GM18858 (cell line): ENCODE data around the gene NDOR1.

Experiments
- ATAC-seq: cut with Tn5 transposase; IDR thresholded peaks from one replicate; pipeline ENCODE4 v1.9.1; 2021; ENCODE audit not compliant: unreplicated experiment

NDOR1 gene

DNA sequence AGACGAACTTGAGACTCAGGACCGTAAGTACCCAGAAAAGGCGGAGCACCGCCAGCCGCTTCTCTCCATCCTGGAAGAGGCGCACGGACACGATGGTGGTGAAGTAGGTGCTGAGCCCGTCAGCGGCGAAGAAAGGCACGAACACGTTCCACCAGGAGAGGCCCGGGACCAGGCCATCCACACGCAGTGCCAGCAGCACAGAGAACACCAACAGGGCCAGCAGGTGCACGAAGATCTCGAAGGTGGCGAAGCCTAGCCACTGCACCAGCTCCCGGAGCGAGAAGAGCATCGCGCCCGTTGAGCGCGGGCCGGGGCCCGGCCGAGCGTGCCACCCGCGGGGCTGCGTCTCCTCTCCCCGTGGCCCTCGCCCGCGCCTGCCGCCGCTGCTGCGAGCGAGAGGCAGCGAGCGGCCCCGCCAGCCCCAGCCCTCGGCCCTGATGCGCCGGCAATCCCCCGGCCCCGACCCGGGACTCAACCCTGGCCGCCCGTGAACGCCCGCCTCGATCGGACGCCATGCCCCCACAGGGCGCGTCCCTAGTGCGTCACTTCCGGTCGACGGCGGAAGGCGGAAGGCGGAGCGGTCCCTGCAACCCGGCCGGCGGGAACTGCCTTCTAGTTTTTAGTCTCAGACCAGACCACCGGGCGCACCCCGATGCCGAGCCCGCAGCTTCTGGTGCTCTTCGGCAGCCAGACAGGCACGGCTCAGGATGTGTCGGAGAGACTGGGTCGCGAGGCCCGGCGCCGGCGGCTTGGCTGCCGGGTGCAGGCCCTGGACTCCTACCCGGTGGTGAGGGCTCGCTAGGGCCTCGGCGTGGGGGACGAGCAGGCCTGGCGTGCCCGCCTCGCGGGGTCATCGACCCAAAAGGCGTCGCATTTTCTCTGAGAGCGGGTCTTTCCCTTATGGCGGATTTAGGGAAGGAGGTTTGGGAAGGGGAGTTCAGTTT is at the start of gene NDOR1, which contains the start of gene TMEM203:
NDOR1 (plus strand) TSS at position 575 of the 944 bp plus-strand sequence; CDS start at position 653, 78 bp downstream.
TMEM203 (minus strand) TSS at position 523 of the 944 bp plus-strand sequence; CDS start at position 289, 234 bp downstream.
- ATAC-seq = no peak

- ATAC-seq = no peak
Measured at GRCh38 chr9:137156567-137157375, 48.7 kb upstream of the NDOR1 start.

GRCh38 chr9:137157618-137158415 is 47.7 kb upstream of the NDOR1 start:
- ATAC-seq = no peak

DNA sequence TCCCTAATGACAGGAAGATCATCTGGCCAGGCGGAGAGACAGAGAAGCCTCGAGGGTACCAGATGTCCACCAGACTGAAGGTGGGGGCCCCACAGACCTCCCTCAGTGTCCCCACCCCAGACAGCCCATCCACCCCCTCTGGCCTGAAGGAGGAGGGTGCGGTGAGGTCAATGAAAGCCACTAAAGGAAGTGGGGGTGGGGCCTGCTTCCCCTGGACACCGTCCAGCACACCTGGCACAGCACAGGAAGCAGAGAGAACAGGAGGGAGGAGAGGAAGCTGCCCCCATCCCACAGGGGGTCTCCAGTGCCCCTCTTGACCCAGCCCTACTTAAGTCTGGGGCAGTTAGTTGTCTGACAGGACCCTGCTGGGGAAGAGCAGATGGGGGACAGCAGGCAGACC is 46.9 kb upstream of the NDOR1 start:
- ATAC-seq = no peak

- no peak for ATAC-seq
Measured at GRCh38 chr9:137159105-137160053, 46.1 kb upstream of the NDOR1 start.

DNA sequence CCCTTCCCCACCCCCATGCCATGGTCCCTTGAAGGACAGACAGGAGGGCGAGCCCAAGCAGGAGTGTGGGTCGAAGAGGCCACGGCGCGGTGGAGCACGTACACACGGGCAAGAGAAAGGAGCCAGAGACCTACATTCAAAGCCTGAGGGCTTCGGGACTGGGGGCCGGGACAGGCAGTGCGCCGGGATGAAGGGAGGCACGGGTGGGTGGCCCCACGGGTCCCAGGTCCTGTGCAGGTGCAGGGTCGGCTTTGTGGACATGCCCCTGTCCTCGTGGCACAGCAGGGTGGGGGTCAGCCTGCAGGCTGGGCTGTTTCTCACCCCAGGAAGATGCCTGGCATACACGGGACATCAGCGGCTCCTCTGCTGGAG is 45.5 kb upstream of the NDOR1 start:
- ATAC-seq = no peak

GRCh38 chr9:137160716-137161557 is 44.6 kb upstream of the NDOR1 start:
- no peak for ATAC-seq

DNA sequence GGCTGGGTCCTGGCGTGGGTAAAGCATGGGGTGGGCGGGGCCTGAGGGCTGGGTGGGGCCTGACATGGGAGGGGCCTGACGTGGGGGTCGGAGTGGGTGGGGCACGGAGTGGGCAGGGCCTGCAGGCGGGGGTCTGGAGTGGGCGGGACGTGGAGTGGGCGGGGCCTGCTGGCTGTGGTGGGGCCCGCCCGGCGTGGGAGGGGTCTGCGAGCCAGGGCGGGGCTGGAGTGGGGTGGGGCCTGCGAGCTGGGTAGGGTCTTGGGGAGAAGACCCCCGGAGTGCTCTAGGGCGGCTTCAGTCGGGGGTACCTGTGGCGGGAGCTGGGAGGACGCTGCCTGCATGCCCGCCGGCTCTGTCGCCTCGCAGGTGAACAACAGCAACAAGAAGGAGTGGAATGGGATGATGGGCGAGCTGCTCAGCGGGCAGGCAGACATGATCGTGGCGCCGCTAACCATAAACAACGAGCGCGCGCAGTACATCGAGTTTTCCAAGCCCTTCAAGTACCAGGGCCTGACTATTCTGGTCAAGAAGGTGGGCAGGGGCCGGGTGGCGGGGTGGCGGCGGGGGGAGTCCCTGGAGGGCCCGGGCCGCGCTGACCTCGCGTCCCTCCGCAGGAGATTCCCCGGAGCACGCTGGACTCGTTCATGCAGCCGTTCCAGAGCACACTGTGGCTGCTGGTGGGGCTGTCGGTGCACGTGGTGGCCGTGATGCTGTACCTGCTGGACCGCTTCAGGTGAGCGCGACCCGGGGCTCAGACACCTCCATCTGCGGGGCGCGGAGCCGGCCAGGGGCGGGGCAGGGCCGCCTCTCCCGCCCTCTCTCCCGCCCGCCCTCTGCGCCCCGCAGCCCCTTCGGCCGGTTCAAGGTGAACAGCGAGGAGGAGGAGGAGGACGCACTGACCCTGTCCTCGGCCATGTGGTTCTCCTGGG is 43.7 kb upstream of the NDOR1 start:
- no peak for ATAC-seq

DNA sequence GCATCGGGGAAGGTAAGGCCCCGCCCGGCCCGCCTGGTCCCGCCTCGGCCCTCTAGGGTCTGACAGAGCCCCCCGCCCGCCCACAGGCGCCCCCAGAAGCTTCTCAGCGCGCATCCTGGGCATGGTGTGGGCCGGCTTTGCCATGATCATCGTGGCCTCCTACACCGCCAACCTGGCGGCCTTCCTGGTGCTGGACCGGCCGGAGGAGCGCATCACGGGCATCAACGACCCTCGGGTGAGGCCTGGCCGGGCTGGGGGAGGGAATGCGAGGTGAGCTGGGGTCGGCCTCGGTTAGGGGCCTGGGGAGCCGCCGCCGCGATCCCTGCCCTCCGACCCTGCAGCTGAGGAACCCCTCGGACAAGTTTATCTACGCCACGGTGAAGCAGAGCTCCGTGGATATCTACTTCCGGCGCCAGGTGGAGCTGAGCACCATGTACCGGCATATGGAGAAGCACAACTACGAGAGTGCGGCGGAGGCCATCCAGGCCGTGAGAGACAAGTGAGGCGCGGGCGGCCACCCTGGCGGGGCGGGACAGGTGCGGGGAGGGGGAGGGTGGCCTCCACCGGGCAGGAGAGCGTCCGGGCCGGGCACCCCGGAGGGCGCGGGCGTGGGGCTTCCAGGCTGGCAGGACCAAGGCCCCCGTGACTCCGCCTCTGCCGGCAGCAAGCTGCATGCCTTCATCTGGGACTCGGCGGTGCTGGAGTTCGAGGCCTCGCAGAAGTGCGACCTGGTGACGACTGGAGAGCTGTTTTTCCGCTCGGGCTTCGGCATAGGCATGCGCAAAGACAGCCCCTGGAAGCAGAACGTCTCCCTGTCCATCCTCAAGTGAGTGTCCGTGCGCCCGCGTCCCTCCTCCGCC is 42.8 kb upstream of the NDOR1 start:
- no peak for ATAC-seq

DNA sequence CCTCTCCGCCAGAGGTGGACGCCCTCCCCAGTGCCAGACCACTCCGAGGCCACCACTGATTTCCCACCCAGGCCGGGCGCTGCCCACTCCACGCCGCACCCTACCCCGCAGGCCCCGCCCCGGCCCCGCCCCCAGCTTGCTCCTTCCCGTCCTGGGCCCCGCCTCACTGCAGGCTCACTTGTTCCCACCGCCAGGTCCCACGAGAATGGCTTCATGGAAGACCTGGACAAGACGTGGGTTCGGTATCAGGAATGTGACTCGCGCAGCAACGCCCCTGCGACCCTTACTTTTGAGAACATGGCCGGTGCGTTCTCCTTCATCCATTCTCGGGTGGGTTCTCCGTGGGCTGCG is 42.2 kb upstream of the NDOR1 start:
- no peak for ATAC-seq

DNA sequence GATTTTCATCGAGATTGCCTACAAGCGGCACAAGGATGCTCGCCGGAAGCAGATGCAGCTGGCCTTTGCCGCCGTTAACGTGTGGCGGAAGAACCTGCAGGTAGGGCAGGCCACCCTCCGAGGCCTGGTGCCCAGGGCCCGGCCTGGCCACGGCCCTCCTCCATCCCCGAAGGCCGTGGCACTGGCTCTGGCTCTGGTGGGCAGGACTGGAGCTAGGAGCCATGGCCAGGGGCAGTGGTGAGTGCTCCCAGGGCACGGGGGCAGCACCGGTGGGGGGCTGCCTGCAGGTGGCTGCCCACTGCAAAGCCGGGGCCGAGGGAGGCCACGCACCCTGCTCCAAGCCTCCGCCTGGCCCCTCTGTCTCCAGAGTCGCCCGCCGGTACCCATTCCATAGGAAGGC is 41.7 kb upstream of the NDOR1 start:
- ATAC-seq = no peak

GRCh38 chr9:137164370-137165249 is 40.9 kb upstream of the NDOR1 start:
- no peak for ATAC-seq

DNA sequence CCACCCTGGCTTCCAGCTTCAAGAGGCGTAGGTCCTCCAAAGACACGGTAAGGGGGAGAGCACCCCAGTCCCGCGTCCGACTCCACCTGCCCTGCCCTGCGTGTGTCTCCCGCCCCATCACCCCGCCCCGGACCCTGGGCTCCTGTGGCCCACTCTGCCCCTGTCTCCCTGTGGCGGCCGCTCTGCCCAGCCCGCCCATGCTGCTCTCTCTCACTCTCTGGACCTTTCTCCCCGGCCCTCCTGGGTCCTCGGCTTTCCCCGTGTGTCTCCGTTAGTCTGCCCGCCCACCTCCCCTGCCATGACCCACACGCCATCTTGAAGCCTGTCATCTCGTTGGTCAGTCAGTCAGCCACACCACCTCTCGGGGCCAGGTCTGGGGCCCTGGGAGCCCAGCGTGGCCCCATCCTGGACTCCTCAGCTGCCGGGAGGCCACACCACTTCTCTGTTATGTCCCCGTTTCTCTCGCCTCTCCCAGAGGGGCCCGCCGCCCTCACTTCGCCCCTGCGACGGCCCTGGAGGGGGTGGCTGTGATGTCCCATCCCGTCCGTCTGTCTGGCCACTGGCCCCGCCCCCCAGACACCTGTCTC is 40.2 kb upstream of the NDOR1 start:
- ATAC-seq = no peak

DNA sequence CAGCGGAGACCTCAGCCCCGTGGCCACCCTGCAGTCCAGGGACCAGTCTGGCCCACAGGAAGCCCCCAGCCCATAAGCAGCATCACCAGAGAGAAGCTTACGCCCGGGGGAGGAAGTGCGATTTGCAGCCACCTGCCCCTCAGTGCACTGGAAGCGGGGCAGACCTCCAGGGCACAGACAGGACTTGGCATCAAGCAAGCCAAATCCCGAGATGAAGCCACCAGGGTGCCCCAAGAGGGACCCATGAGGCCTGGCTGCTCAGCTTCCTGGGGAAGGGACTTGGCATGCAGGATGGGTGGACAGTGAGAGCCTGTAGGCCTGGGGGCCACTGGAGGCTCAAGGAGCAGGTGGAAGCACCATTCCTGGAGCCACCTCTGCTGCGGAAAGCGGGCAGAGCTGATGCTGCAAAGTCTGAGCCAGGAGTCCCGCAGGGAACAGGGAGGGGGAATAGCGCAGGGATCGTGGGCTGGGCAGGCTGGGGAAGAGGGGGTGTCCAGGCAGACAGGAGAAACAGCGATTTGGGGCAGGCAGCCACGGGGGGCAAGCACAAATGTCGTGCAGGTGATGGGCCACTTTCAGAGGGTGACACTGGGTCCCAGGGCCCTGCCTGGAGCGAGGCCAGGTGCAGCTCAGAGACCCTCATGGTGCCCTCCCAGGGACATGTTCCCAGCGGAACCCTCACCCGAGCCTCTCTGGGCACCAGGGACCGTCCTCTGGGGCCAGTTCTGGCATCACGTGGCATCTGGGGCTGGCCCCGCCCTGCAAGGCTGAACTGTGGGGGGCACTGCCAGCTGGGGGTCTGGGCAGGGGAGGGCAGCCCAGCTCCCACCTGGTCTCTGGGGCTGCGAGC is 38.9 kb upstream of the NDOR1 start:
- no peak for ATAC-seq

GRCh38 chr9:137167277-137167746 is 38.2 kb upstream of the NDOR1 start:
- no peak for ATAC-seq
